ENCODE measurements around the gene BBC3. TPM values are rescaled to one million over a fixed set of nuclear protein-coding genes. Genes with fewer than 3 reads are reported as not detected.

Gene BBC3, protein sequence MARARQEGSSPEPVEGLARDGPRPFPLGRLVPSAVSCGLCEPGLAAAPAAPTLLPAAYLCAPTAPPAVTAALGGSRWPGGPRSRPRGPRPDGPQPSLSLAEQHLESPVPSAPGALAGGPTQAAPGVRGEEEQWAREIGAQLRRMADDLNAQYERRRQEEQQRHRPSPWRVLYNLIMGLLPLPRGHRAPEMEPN
- 6.3 and 8.9 TPM in 2 replicates for total RNA-seq

DNA sequence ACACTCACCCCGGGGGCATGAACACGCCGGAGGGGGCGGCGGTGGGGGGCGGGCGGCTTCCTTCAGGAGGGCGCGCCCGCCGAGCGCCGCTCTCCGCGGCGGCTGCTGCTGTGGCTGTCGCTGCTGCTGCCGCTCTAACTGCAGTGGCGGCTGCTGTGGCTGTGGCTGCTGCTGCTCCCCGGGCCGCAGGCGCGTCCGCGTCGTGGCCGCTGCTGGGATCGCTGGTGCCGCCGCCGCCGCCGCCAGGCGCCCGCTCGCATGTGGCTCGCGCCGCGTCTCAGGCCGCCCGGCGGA is at the start of gene BBC3:
BBC3 (minus strand) TSS at position 279 of the 294 bp plus-strand sequence. CDS start 2,768 bp downstream, outside the sequence.

DNA sequence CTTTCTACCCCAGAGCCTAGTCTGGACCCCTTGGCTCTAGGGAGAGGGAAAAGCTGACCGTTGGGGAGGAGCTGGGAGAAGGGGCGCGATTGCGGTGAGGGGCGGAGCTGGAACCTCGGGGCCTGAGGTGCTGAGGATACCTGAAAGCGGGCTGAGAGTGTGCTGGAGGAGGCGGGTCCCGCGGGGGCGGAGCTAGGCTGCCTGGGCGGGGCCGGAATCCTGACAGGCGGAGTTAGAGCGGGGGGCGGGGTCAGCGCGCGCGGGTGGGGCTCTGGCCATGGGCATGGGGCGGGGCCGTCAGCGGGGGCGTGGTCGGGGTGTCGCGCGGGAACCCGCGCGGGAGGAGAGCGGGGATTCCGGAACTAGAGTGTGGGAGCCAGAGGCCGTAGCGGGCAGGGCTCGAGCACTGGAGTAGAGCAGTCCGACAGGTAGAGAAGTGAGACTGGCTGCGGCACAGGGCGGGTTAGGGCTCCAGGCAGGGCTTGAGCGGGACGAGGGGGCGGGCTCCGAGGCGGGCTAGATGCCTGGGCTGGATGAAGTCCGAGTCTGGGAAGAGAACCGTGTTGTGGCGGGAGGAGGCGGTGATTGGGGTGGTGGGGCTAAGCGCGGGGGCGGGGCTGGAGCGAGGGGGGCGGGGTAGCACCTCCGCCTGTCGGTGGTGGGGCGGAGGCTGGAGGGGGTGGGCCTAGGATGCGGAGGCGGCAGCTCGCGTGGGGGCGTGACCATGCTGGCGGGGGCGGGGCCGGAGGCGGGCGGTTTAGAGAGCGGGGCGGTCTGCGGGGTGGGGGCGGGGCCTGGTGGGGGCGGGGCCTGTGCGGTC is 43.3 kb upstream of the BBC3 start, which contains the start of gene INAFM1:
INAFM1 (plus strand) TSS at position 815 of the 820 bp plus-strand sequence. CDS start 35 bp downstream, outside the sequence.

DNA sequence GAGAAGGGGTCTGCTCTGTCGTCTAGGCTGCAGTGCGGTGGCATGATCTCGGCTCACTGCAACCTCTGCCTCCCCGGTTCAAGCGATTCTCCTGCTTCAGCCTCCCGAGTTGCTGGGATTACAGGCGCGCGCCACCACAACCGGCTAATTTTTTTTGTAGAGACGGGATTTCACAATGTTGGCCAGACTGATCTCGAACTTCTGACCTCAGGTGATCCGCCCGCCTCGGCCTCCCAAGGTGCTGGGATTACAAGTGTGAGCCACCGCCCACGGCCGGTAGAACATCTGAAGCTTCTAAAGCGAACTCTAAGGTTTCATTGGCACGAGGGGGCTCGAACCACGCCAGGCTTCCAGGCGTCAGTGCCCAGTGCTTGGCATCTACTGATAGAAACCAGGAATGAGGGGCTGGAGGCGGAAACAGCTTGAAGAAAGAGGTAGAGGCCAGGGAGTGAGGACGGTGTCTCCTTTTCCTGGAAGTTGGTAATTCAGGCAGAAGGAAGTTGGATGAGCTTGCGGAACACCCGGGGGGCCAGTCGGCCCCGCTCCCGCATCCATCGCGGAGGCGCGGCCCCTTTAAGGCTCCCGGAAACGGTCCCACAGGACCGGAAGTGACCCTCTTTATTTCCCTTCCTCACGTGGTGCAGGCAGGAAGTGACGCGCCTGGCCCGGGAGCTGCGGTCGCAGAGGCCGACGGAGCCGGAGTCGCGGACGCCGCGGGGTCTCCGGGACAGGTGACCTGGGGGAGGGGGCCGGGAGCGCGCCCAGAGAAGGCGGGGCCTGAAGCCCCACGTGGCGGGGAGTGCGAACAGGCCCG is 25.1 kb upstream of the BBC3 start, which contains the start of gene CCDC9:
CCDC9 (plus strand) TSS at position 647 of the 814 bp plus-strand sequence. CDS start 1,876 bp downstream, outside the sequence.

Small RNA genes lying within 50 kb of the gene (small RNA-seq; reads per million reads assigned to genes)
- not detected for gene MIR3190

Other genes with a start within 250 kb of the BBC3 start
- 0.16 and 0.61 TPM in 2 replicates for gene NPAS1, start 211.4 kb downstream of the BBC3 start, total RNA-seq
- gene TMEM160, start 182.6 kb downstream of the BBC3 start, total RNA-seq, result 8.3 and 21.4 TPM in 2 replicates
- 21.1 and 21.3 TPM in 2 replicates for gene ZC3H4, start 117.4 kb downstream of the BBC3 start, total RNA-seq
- gene SAE1, start 100.4 kb downstream of the BBC3 start, total RNA-seq, result 97.8 and 106 TPM in 2 replicates
- 9.6 and 13.4 TPM in 2 replicates for gene CCDC9, start 25.3 kb upstream of the BBC3 start, total RNA-seq
- gene INAFM1, start 43.7 kb upstream of the BBC3 start, total RNA-seq, result 2.6 and 2.9 TPM in 2 replicates
- gene C5AR1, start 78.7 kb upstream of the BBC3 start, total RNA-seq, result 0.49 TPM in 1 of 2 replicates, not detected in the other
- gene C5AR2, start 101.0 kb upstream of the BBC3 start, total RNA-seq, result 0.32 and 0.49 TPM in 2 replicates
- gene DHX34, start 118.1 kb upstream of the BBC3 start, total RNA-seq, result 12.8 and 16.7 TPM in 2 replicates
- gene MEIS3, start 188.3 kb upstream of the BBC3 start, total RNA-seq, result 36.7 and 51.6 TPM in 2 replicates
- 0.97 TPM in 1 of 2 replicates, not detected in the other for gene SLC8A2, start 240.7 kb upstream of the BBC3 start, total RNA-seq

All from hair follicle dermal papilla cell (primary cell).